Fibroblast of skin of right quadriceps (primary cell): ENCODE measurements around the gene TNS3.

Experiments
- DNase-seq: peaks from one replicate; pipeline ENCODE4 v3.0.0-alpha.2; 2013

The TNS3 gene

GRCh38 chr7:47518827-47519226 lies 63.1 kb downstream of the TNS3 start:
- DNase-seq, result no peak

- DNase-seq, result no peak
Measured at GRCh38 chr7:47517821-47518480, 64.0 kb downstream of the TNS3 start.

- no peak for DNase-seq
Measured at GRCh38 chr7:47516985-47517600, 64.8 kb downstream of the TNS3 start.

GRCh38 chr7:47516386-47516785 lies 65.5 kb downstream of the TNS3 start:
- no peak for DNase-seq

GRCh38 chr7:47515305-47515834 lies 66.5 kb downstream of the TNS3 start:
- no peak for DNase-seq

- no peak for DNase-seq
Measured at GRCh38 chr7:47514818-47515217, 67.1 kb downstream of the TNS3 start.

- DNase-seq, result no peak
Measured at GRCh38 chr7:47514367-47514766, 67.5 kb downstream of the TNS3 start.

- peak; percentile 85 for DNase-seq
Measured at GRCh38 chr7:47513741-47514241, 68.1 kb downstream of the TNS3 start.

GRCh38 chr7:47512481-47513176 lies 69.3 kb downstream of the TNS3 start:
- no peak for DNase-seq

GRCh38 chr7:47511699-47512370 lies 70.1 kb downstream of the TNS3 start:
- DNase-seq, result no peak

- no peak for DNase-seq
Measured at GRCh38 chr7:47510786-47511185, 71.1 kb downstream of the TNS3 start.

GRCh38 chr7:47510192-47510591 lies 71.7 kb downstream of the TNS3 start:
- no peak for DNase-seq

- DNase-seq, result no peak
Measured at GRCh38 chr7:47509571-47509970, 72.3 kb downstream of the TNS3 start.

GRCh38 chr7:47508389-47509380 lies 73.2 kb downstream of the TNS3 start:
- no peak for DNase-seq

GRCh38 chr7:47507522-47507921 lies 74.4 kb downstream of the TNS3 start:
- DNase-seq, result no peak

GRCh38 chr7:47506382-47507339 lies 75.2 kb downstream of the TNS3 start:
- DNase-seq, result peak; percentile 94

- DNase-seq, result no peak
Measured at GRCh38 chr7:47505312-47506007, 76.5 kb downstream of the TNS3 start.

GRCh38 chr7:47504551-47505311 lies 77.2 kb downstream of the TNS3 start:
- no peak for DNase-seq

GRCh38 chr7:47503281-47503680 lies 78.6 kb downstream of the TNS3 start:
- peak; percentile 46 for DNase-seq
